Measurements from ENCODE around the gene CUBN. TPM values are rescaled to one million over a fixed set of nuclear protein-coding genes. Genes with fewer than 3 reads are reported as not detected.
A peak's percentile ranks its signal among the peaks of the same experiment; 100 is the strongest.

CUBN gene
- total and polyA plus RNA-seq, 10 of the 15 experiments (the other 5 are each of a cell fraction or from before 2014, with no cell fraction given): under 0.01 to 0.14 (median 0.02) TPM; not detected in 6

- BruUV-seq (replicated peaks): no TSS peak
- no peak overlapping the region for H3K27ac ChIP-seq (ENCODE audit: control insufficient read depth, insufficient read depth)
- in situ Hi-C loops (cut with MboI) (no loop called here), intact Hi-C loops (cut with micrococcal nuclease; ENCODE audit: unreplicated experiment) (loop anchor here (5.0 kb wide), 1 partner anchor 203 kb away; no protein-coding TSS in a partner anchor)
- no peaks in the 10 kb centered on the region for H3K79me2 ChIP-seq (ENCODE audit: control insufficient read depth, insufficient read depth, low read length)
- H3K4me1 ChIP-seq (ENCODE audit: control insufficient read depth, insufficient read depth, low read length): no peaks in the 10 kb centered on the region
- no peaks in the 10 kb centered on the region for H3K36me3 ChIP-seq (ENCODE audit: control insufficient read depth in 2 of 2, insufficient read depth in 2 of 2, low read length in 1 of 2)
- H3K27me3 ChIP-seq (replicated peaks in 1 of 2; ENCODE audit: control insufficient read depth in 2 of 2, insufficient read depth in 2 of 2, low read length in 1 of 2): no peaks in the 10 kb centered on the region
- no peak for TF ChIP-seq SUPT20H (IDR thresholded peaks at IDR 0.05; ENCODE audit: borderline replicate concordance, control insufficient read depth, low read depth, low read length)
- peak in 1 of 2 experiments; percentile 91; a peak in 2 of 4 replicates for TF ChIP-seq ETV6 (conservative IDR thresholded peaks at IDR 0.05 in 1 of 2, IDR thresholded peaks at IDR 0.05 in 1 of 2; ENCODE audit: borderline replicate concordance in 1 of 2, low read depth in 1 of 2)
- TF ChIP-seq SUZ12 (IDR thresholded peaks at IDR 0.05; ENCODE audit: unreplicated experiment): no peak
- TF ChIP-seq JUNB (IDR thresholded peaks at IDR 0.05): no peak
- TF ChIP-seq POLR2AphosphoS2 (IDR thresholded peaks at IDR 0.05; ENCODE audit: low read depth, low read length): no peak
- TF ChIP-seq BHLHE40 (IDR thresholded peaks at IDR 0.05; ENCODE audit: borderline replicate concordance in 1 of 2, low read depth in 2 of 2, low read length in 1 of 2): no peak
- ChIA-PET SMC1A (ENCODE audit: uncharacterized antibody, unreplicated experiment) (no interaction called here), RAD21 (ENCODE audit: unreplicated experiment) (no interaction called here), CTCF (no interaction called here), POLR2A (no interaction called here)
- no peak overlapping the region for H3K9ac ChIP-seq (ENCODE audit: control insufficient read depth, insufficient read depth, low read length)
- H3K9me3 ChIP-seq (replicated peaks; ENCODE audit: control insufficient read depth, insufficient read depth, low read length): no peaks in the 10 kb centered on the region; the same call in 2 of the 3 replicates
- H4K20me1 ChIP-seq (ENCODE audit: control insufficient read depth, insufficient read depth): no peaks in the 10 kb centered on the region
- no peak overlapping the region for H3K4me2 ChIP-seq (ENCODE audit: control insufficient read depth, insufficient read depth)
- no peak for ATAC-seq
- no peak for FAIRE-seq
- no peak overlapping the region for H3K4me3 ChIP-seq
- no peak overlapping the region for H2AFZ ChIP-seq (ENCODE audit: control insufficient read depth, low read depth, low read length)
- no peak for DNase-seq (ENCODE audit: low read depth, low spot score)
- WGBS (ENCODE audit: insufficient coverage, insufficient replicate concordance, low lambda C conversion rate, missing lambda C conversion rate): 21% methylated on average over 9 of the region's 9 CpGs
Observed at GRCh38 chr10:17029581-17030271, 99.9 kb downstream of the CUBN start.

GRCh38 chr10:17029239-17029580 lies 100.4 kb downstream of the CUBN start:
- H2AFZ ChIP-seq (ENCODE audit: control insufficient read depth, low read depth, low read length): no peak overlapping the region
- no peak overlapping the region for H3K4me2 ChIP-seq (ENCODE audit: control insufficient read depth, insufficient read depth)
- in situ Hi-C loops (cut with MboI) (no loop called here), intact Hi-C loops (cut with micrococcal nuclease; ENCODE audit: unreplicated experiment) (loop anchor here (5.0 kb wide), 1 partner anchor 203 kb away; no protein-coding TSS in a partner anchor)
- H3K27me3 ChIP-seq (replicated peaks in 1 of 2; ENCODE audit: control insufficient read depth in 2 of 2, insufficient read depth in 2 of 2, low read length in 1 of 2): no peaks in the 10 kb centered on the region
- BruUV-seq (replicated peaks): no TSS peak
- H3K36me3 ChIP-seq (ENCODE audit: control insufficient read depth in 2 of 2, insufficient read depth in 2 of 2, low read length in 1 of 2): no peaks in the 10 kb centered on the region
- H3K27ac ChIP-seq (ENCODE audit: control insufficient read depth, insufficient read depth): no peak overlapping the region
- H3K4me1 ChIP-seq (ENCODE audit: control insufficient read depth, insufficient read depth, low read length): no peaks in the 10 kb centered on the region
- H3K9me3 ChIP-seq (replicated peaks; ENCODE audit: control insufficient read depth, insufficient read depth, low read length): no peaks in the 10 kb centered on the region; the same call in 2 of the 3 replicates
- H4K20me1 ChIP-seq (ENCODE audit: control insufficient read depth, insufficient read depth): no peaks in the 10 kb centered on the region
- ChIA-PET CTCF (no interaction called here), SMC1A (ENCODE audit: uncharacterized antibody, unreplicated experiment) (no interaction called here), POLR2A (no interaction called here), RAD21 (ENCODE audit: unreplicated experiment) (no interaction called here)
- H3K9ac ChIP-seq (ENCODE audit: control insufficient read depth, insufficient read depth, low read length): no peak overlapping the region
- 0% methylated on average over 4 of the region's 4 CpGs for WGBS (ENCODE audit: insufficient coverage, insufficient replicate concordance, low lambda C conversion rate, missing lambda C conversion rate)
- H3K79me2 ChIP-seq (ENCODE audit: control insufficient read depth, insufficient read depth, low read length): no peaks in the 10 kb centered on the region
- FAIRE-seq (no peak), ATAC-seq (no peak), DNase-seq (ENCODE audit: low read depth, low spot score) (no peak)
- no peak overlapping the region for H3K4me3 ChIP-seq
- no peak for TF ChIP-seq ATF3 (IDR thresholded peaks at IDR 0.05; ENCODE audit: borderline replicate concordance, extremely low read depth, low read depth, low read length)
- TF ChIP-seq ASH2L (IDR thresholded peaks at IDR 0.05; ENCODE audit: borderline replicate concordance, low read depth): no peak
- TF ChIP-seq ZNF274 (IDR thresholded peaks at IDR 0.05; ENCODE audit: insufficient read depth, insufficient read length): no peak
- no peak for TF ChIP-seq BCL3 (IDR thresholded peaks at IDR 0.05; ENCODE audit: borderline replicate concordance, insufficient read depth, low read depth, low read length, poor library complexity, severe bottlenecking)
- TF ChIP-seq CBX3 (IDR thresholded peaks at IDR 0.05; ENCODE audit: borderline replicate concordance, low read depth): no peak
- TF ChIP-seq RELB (IDR thresholded peaks at IDR 0.05; ENCODE audit: low read depth): no peak

All from GM12878 (cell line).